ENCODE data around the gene MEIS1. TPM values are rescaled to one million over a fixed set of nuclear protein-coding genes. Genes with fewer than 3 reads are reported as not detected.

MEIS1 gene
- total RNA-seq, 3 donors from 2014 or later (not counting 1 experiment from before 2014, with no cell fraction given) = 2.0 to 5.4 (median 3.6) TPM

DNA sequence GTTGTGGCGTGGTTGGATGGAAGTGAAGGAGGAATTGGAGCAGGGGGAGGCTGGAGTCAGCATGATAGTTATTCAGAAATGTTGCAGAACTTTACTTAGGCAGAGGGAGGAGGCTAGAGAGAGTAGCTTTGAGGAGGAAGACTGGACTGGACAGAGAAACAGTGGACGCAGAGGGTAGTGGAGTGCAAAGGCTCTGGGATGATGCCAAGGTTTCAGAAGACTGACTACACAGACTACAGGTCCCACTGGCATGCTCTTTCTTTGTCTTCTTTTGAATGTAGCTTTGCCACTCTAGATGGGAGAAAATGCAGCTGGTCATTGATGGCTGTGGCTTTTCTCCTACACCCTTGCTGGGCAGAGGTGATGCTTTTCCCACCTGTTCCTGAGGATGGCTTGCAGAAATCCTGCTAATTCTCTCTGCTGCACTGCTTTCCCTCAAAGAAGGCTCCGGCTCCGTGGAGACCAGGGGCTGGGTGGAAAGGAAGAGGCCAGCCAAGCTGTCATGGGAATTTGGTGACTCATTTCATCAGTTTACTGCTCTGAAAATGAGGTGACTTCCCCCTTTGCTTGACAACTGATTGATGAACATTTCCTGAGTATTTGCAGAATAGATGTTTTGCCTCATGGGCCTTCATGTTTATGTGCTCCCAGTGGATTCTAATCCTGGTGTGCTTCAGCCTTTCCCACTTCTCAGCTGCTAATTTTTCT, 42.4 kb downstream of the MEIS1 start:
- 65% methylated on average over 4 of the region's 4 CpGs for WGBS (ENCODE audit: insufficient coverage)
- ATAC-seq = no peak
- Histone ChIP-seq H3K27me3 (ENCODE audit: control insufficient read depth, insufficient read depth, low read length) (no peaks in the 10 kb centered on the region), H3K9me3 (ENCODE audit: control insufficient read depth, insufficient read depth, low read length) (no peaks in the 10 kb centered on the region), H3K36me3 (ENCODE audit: control insufficient read depth, insufficient read depth, low read length) (no peaks in the 10 kb centered on the region), H3K27ac (ENCODE audit: low read length) (no peak overlapping the region), H3K4me3 (ENCODE audit: low read length) (no peak overlapping the region), H3K4me1 (ENCODE audit: control insufficient read depth, insufficient read depth, low read length) (no peaks in the 10 kb centered on the region)
- H3K27ac Mint-ChIP-seq = no peak overlapping the region
- TF ChIP-seq CTCF (IDR thresholded peaks at IDR 0.05) = no peak
- no peaks in the 10 kb centered on the region for H3K4me1 Mint-ChIP-seq
- peaks cover 0 to 5% of the 10 kb centered on the region in 2 donors for H3K27me3 Mint-ChIP-seq (ENCODE audit: low read depth in 2 of 2)
- H3K36me3 Mint-ChIP-seq = no peaks in the 10 kb centered on the region
- H3K9me3 Mint-ChIP-seq = no peaks in the 10 kb centered on the region
- no peak overlapping the region for H3K4me3 Mint-ChIP-seq
- DNase-seq = no peak
- intact Hi-C loops (cut with micrococcal nuclease) = no loop called here

DNA sequence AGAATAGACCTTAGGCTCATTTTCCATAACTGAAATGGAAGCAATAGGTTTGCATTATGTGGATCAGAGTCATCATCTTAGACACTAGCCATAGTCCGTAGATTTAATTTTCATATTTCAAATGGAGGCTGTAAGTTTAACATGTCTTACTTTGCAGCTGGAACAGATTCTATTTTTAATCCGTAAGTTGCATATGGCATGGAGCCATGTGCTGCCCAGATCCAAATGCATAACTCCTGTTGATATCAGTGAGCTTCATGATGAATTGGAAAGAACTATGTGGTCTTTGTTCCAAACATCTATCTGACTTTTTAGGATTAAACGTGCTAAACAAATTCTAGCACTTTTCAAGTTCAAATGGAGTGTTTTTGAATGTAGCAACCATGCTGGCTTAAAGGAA, 43.4 kb downstream of the MEIS1 start:
- no peaks in the 10 kb centered on the region for H3K27me3 ChIP-seq (ENCODE audit: control insufficient read depth, insufficient read depth, low read length)
- intact Hi-C loops (cut with micrococcal nuclease) = no loop called here
- no peaks in the 10 kb centered on the region for H3K4me1 ChIP-seq (ENCODE audit: control insufficient read depth, insufficient read depth, low read length)
- no peak for DNase-seq
- TF ChIP-seq CTCF (IDR thresholded peaks at IDR 0.05) = no peak
- Mint-ChIP-seq H3K4me3 (no peak overlapping the region), H3K27ac (no peak overlapping the region), H3K9me3 (no peaks in the 10 kb centered on the region), H3K4me1 (no peaks in the 10 kb centered on the region), H3K36me3 (no peaks in the 10 kb centered on the region), H3K27me3 (ENCODE audit: low read depth in 2 of 2) (peaks cover 0 to 5% of the 10 kb centered on the region in 2 donors)
- no peaks in the 10 kb centered on the region for H3K9me3 ChIP-seq (ENCODE audit: control insufficient read depth, insufficient read depth, low read length)
- no peak overlapping the region for H3K27ac ChIP-seq (ENCODE audit: low read length)
- 78% methylated on average over 3 of the region's 3 CpGs for WGBS (ENCODE audit: insufficient coverage)
- H3K36me3 ChIP-seq (ENCODE audit: control insufficient read depth, insufficient read depth, low read length) = no peaks in the 10 kb centered on the region
- no peak for ATAC-seq
- no peak overlapping the region for H3K4me3 ChIP-seq (ENCODE audit: low read length)

- H3K9me3 Mint-ChIP-seq = no peaks in the 10 kb centered on the region
- no peak for TF ChIP-seq CTCF (IDR thresholded peaks at IDR 0.05)
- Histone ChIP-seq H3K27me3 (ENCODE audit: control insufficient read depth, insufficient read depth, low read length) (no peaks in the 10 kb centered on the region), H3K36me3 (ENCODE audit: control insufficient read depth, insufficient read depth, low read length) (no peaks in the 10 kb centered on the region), H3K4me1 (ENCODE audit: control insufficient read depth, insufficient read depth, low read length) (no peaks in the 10 kb centered on the region), H3K9me3 (ENCODE audit: control insufficient read depth, insufficient read depth, low read length) (no peaks in the 10 kb centered on the region), H3K27ac (ENCODE audit: low read length) (no peak overlapping the region), H3K4me3 (ENCODE audit: low read length) (no peak overlapping the region)
- no peaks in the 10 kb centered on the region for H3K4me1 Mint-ChIP-seq
- peaks cover 0 to 5% of the 10 kb centered on the region in 2 donors for H3K27me3 Mint-ChIP-seq (ENCODE audit: low read depth in 2 of 2)
- H3K27ac Mint-ChIP-seq = no peak overlapping the region
- 57% methylated on average over 2 of the region's 2 CpGs for WGBS (ENCODE audit: insufficient coverage)
- ATAC-seq (no peak), DNase-seq (no peak)
- intact Hi-C loops (cut with micrococcal nuclease) = no loop called here
- H3K36me3 Mint-ChIP-seq = no peaks in the 10 kb centered on the region
- no peak overlapping the region for H3K4me3 Mint-ChIP-seq
These were observed 43.9 kb downstream of the MEIS1 start for GRCh38 chr2:66478731-66479316.

Measured in natural killer cell (primary cell).